HEK293 (cell line): Measurements from ENCODE around the gene TMED4.

Source experiments
- CTCF ChIP-seq: fragments of 450-650 bp; formaldehyde crosslinking; IDR thresholded peaks from 2 replicates; pipeline ENCODE4 v1.5.1; 2016; ENCODE audit warnings: missing biosample characterization, missing genetic modification characterization
- GLI4 ChIP-seq: fragments of 450-650 bp; formaldehyde crosslinking; IDR thresholded peaks from 2 replicates; pipeline ENCODE4 v1.5.1; 2016; ENCODE audit warnings: missing biosample characterization, missing genetic modification characterization
- ZBTB1 ChIP-seq: fragments of 450-650 bp; formaldehyde crosslinking; IDR thresholded peaks from 2 replicates; pipeline ENCODE4 v1.5.1; 2016; ENCODE audit warnings: missing biosample characterization, missing genetic modification characterization
- ZBTB8A ChIP-seq: fragments of 450-650 bp; formaldehyde crosslinking; IDR thresholded peaks from 2 replicates; pipeline ENCODE4 v1.5.1; 2016; ENCODE audit warnings: missing biosample characterization, missing genetic modification characterization
- ZNF548 ChIP-seq: fragments of 450-650 bp; formaldehyde crosslinking; IDR thresholded peaks from 2 replicates; pipeline ENCODE4 v1.5.1; 2016; ENCODE audit warnings: missing biosample characterization, missing genetic modification characterization
- ZNF777 ChIP-seq: fragments of 450-650 bp; formaldehyde crosslinking; IDR thresholded peaks from 2 replicates; pipeline ENCODE4 v1.5.1; 2017; ENCODE audit warnings: missing biosample characterization, missing genetic modification characterization, borderline replicate concordance

GRCh38 chr7:44626620-44627019, 44.6 kb upstream of the TMED4 start:
- TF ChIP-seq CTCF (no peak), GLI4 (tag by site-specific recombination) (no peak), ZNF548 (tag by site-specific recombination) (no peak), ZBTB1 (tag by site-specific recombination) (no peak), ZBTB8A (tag by site-specific recombination) (no peak), ZNF777 (no peak)
